Activated T-helper 1 cell treated with anti-CD3 and anti-CD28 coated beads, Interleukin-2, amount 50 U/mL, for 16 hours (primary cell): Measurements from ENCODE around the gene RGS19.
"Not testable (repeated sequence)": the region's sequence is repeated elsewhere in the genome, so short reads cannot be mapped to it uniquely, and the experiment has no call there.

Source experiments
- DNase-seq, 2 donors: peaks; one replicate each; pipeline ENCODE4 v3.0.0-alpha.2; 2020; ENCODE audit warnings: low read depth in 1 of 2, low spot score in 1 of 2

RGS19 gene

GRCh38 chr20:64095455-64095854 is 16.1 kb upstream of the RGS19 start:
- no peak for DNase-seq

- no peak for DNase-seq
These were observed 13.7 kb upstream of the RGS19 start for GRCh38 chr20:64093013-64093503.

DNA sequence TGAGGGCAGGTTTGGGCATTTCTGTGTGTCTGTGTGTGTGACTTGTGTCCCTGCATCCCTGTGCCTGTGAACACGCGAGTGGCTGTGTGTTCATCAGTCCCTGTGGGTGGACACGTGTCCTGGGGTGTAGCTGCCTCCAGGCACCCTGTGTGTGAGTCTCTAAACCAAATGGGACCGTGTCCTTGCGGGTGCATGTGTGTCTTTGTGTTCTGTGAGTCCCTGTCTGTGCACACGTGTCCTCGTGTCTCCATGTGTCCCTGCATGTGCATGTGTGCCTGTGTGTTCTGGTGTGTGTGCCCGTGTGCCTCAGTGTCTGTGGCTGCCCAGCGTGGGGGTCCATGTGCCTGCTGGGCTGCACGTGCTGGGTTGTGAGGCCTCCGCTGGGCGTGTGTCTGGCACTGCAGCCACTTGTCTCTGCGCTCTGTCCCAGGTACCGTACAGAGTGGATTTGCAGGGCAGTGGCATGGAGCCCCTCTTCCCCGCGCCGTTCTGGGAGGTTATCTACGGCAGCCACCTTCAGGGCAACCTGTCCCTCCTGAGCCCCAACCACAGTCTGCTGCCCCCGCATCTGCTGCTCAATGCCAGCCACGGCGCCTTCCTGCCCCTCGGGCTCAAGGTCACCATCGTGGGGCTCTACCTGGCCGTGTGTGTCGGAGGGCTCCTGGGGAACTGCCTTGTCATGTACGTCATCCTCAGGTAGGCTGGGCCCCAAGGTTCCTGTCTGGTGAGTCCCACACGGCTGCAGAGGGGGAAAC is 13.1 kb upstream of the RGS19 start:
- DNase-seq, result no peak

GRCh38 chr20:64091770-64092169 is 12.5 kb upstream of the RGS19 start:
- DNase-seq, result no peak

- no peak for DNase-seq
These were observed 12.0 kb upstream of the RGS19 start for GRCh38 chr20:64091340-64091739.

GRCh38 chr20:64090165-64090564 is 10.8 kb upstream of the RGS19 start:
- no peak for DNase-seq

DNA sequence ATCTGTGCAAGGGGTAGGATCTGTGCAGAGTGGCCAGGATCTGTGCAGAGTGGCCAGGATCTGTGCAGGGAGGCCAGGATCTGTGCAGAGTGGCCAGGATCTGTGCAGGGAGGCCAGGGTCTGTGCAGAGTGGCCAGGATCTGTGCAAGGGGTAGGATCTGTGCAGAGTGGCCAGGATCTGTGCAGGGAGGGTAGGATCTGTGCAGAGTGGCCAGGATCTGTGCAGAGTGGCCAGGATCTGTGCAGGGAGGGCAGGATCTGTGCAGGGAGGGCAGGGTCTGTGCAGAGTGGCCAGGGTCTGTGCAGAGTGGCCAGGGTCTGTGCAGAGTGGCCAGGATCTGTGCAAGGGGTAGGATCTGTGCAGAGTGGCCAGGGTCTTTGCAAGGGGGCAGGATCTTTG is 9.3 kb upstream of the RGS19 start:
- not testable (repeated sequence) for DNase-seq

GRCh38 chr20:64087226-64087825 is 8.0 kb upstream of the RGS19 start:
- DNase-seq, result not testable (repeated sequence)

DNA sequence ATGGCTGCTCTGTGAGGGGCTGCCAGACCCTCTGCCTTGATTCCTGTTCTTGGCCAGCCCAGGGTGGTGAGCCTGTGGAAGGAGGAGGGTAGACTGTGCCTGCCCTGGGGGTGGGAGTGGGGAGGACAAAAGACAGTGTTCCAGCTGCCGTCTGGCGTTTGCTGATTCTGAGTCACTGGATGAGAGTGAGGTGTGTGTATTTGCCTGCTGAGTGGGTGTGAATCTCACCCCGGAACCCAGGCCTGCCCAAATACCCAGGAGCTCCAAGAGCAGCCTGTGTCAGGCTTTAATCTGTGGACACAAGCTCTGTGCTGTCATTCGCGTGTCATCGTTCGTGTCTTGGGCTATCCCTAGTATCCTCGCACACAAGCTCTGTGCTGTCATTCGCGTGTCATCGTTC is 7.5 kb upstream of the RGS19 start:
- DNase-seq, result no peak

DNA sequence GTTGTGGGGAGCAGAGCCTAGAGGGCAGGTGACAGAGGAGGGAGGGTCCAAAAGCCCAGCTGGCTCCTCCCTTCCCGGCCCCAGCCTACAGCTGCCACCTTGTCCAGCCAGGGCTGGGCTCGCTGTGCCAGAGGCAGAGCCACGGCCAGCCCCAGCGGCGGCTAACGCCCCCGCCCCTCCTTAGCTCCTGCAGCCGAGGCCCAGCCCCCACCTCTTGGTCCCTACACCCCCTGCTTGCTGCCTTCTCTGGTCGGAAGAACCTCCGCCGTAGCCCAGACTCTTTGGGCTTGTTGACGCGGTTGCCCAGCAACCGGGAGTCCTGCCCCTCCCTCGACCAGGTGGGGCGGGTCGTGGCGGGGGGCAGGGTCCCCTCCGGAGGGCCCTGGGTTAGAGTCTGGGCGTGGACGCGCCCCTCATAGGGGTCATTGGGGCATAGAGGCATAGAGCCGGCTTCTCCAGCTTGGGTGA is 5.4 kb upstream of the RGS19 start:
- no peak for DNase-seq

- DNase-seq, result no peak
These were observed 4.7 kb upstream of the RGS19 start, which contains the start of gene LKAAEAR1 for GRCh38 chr20:64083804-64084684. Gene LKAAEAR1, minus strand, starts transcription at chr20:64084398. Its CDS starts 179 bp downstream, at chr20:64084219.

DNA sequence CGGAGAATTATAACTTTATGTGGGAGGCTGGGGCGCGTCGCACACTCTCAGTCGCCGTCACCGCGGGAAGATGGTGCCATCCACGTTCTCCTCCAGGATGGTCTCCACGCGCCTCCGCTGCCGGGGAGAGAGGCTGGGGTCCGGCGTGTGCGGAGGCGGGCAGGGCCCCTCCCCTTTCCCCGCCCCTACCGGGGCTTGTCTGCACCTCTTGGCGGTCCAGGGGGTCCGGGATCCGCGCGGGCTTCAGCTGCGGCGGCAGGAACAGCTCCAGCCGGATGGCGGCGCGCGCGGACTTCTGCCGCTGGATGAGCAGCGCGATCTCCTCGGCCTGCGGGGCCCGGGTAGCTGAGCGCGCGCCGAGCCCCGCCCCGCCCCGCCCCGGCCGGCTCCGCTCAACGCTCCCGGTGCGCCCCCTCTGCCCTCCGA is 4.1 kb upstream of the RGS19 start:
- peak; percentile 40 to 45 for DNase-seq

DNA sequence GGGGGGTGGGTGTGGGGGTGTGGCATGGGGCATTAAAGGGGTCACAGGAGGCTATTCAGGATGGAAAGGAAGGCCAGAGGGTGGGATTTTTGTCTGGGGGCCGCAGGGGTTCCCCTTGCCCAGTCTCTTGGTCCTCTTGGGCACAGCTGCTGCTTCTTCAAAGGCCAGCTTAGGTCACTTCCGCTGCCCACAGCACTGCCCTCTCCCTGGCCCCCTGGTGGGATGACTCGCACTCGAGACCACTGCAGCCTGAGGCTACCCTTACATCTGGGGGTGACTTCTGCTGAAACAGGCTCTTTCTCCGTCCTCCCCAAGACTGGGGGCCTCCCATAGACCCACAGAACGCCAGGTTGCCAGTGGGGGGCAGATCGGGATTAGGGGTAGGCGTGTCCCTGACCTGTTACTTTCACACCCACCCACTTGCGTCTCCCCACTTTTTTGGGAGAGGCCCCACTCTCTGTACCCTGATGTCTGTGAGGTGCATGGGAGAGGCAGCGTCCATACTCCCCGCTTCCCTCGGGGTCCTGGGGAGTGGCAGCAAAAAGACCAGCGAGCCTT is 3.6 kb upstream of the RGS19 start:
- no peak for DNase-seq

- no peak for DNase-seq
These were observed 2.9 kb upstream of the RGS19 start for GRCh38 chr20:64082126-64082731.

DNA sequence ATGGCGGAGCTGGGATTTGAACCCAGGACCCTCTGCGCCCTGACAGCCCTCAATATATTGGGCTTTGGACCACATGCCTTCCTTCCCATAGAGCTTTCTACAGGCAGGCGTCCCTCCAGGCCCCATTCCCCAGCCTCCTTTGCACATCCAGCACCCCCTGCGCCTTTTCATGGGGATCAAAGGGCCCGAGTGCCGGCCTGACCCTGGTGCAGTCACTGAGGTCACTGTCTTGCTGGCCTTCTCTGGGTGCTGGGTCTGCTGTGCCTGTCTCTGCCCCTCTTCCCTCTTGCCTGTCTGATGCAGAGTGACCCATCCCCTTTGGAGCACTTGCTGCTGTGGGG is 2.3 kb upstream of the RGS19 start:
- DNase-seq, result no peak

DNA sequence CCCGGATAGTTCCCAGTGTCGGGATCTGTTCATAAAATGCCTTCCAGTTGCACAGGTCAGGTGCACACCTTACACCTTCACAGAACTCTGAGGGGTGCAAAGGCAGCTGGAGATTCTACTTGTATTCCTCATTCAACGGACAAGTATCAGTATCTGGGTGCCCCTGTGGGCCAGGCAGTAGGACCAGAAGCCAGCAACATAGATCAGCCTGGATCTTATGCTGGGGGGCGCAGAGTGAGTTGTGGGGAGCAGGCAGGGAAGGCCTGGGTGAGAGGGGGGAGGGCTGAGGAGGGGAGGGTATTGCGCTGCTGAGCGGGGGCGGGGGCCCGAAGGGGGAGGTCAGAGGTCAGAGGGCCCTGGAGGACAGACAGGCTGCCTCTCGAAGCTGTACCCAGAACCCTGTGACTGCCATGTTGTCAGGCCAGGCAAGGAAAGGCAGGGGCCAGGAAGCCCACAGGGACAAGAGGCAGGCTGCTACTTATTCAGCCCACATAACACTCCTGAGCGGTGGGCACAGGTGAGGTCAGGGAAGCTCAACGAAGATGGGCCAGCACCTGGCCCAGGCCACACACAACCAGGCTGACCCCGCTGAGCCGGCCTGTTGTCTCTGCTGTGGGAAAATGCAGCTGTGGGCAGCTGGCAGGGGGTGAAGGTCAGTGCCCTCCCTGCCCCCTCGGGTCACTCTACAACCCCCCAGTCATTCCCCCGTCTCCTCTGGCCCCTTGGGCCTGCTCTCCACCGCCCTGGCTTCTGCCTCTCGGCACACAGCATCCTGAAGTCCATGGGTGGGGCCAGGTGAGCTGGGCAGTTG is 1.7 kb upstream of the RGS19 start:
- DNase-seq, result no peak

DNA sequence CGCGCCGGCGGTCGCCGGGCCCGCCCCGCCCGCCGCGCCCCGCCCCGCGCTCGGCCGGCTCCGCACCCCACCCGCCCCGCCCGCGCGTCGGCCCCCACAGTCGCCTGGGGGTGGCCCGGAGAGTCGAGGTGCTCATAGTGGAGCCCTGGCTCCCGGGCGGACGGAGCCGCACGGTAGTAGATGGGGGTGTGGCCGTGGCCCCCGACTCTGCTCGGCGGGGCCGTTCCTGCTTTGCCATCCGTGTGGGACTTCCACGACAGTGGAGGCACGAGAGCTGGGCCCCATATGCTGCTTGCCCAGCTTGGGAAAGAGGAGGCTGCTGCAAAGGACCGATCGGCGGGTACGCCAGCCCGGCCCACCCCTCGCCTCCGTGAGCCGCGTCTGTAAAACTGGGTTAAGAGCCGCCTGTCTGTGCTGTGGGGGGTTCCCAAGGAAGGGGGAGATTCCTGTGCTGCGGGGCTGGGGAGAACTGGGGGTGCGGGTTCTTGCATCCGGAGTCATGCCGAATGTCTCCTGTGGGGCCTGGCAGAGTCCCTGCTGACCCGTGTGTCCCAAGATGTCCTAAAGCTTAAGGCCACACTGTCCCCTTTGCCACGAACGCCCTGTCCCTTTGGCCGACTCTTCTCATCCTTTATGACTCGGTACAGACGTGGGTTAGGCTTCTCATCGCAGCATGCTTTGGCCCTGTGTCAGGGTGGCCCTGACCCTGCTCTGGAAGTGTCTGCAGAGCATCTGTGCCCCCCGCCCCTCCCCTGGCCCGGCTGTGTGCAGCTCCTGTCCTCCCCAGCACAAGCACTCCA is 895 bp upstream of the RGS19 start, which contains the start of gene OPRL1:
TSS of gene OPRL1 (plus strand) at position 70 of the 800 bp plus-strand sequence. CDS start 12,639 bp downstream, outside the sequence.
- no peak for DNase-seq

DNA sequence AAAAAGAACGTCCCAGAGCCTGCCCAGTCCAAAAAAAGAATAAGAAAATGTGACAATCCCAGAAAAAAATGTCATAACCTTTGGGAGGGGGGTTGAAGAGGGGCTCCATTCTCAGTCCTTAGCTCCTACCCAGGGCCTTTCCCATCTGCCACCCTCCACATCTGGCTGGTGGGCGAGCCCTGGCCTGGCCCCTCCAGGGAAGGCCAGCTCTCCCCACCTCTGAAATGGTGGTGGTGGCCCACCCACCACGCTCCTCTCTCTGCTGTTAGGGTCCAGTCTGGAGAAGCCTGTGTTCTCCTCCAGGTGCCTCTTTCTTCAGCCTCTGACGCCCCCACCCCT is 415 bp downstream of the RGS19 start:
- DNase-seq, result no peak

DNA sequence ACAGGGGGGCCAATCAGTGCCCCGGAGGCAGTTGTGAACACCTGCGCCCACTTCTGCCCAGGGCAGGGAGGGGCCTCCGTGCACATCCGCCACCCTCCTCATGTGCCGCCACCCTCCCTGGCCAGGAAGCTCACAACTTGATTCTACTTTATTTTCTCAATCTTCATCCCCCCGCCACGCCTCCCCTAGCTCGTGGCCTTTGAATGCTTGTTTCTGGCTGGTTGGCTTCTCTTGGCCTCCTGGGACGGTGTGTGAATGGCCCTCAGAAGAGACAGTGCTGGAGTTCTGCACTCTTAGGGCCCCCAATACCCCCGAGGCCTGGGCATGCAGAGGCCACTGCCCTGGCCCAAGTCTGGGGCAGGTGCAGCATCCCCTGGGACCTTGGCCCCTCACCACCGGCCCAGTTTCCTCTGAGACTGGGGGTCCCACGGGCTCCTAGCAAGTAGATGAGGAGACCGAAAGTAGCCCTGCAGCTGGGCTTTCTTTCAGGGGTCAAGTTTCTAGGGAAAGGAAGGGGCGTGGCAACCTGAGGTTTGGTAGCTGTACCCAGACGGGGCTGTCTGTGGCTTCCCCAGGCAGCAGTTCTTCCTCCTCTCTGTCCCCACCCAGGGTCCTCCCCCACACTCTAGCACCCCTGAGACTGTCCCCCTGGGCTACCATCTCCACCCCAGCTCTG is 1.3 kb downstream of the RGS19 start:
- DNase-seq, result peak; percentile 29 to 46
